ENCODE data around the gene DIP2C.
"Not testable (repeated sequence)": the region's sequence is repeated elsewhere in the genome, so short reads cannot be mapped to it uniquely, and the experiment has no call there.

The DIP2C gene

GRCh38 chr10:427761-428519, 261.5 kb downstream of the DIP2C start:
- no peak for DNase-seq

- not testable (repeated sequence) for DNase-seq
Observed at GRCh38 chr10:425365-425764, 264.1 kb downstream of the DIP2C start.

- not testable (repeated sequence) for DNase-seq
Observed at GRCh38 chr10:424724-425123, 264.7 kb downstream of the DIP2C start.

- no peak for DNase-seq
Observed at GRCh38 chr10:423178-423577, 266.3 kb downstream of the DIP2C start.

- no peak for DNase-seq
Observed at GRCh38 chr10:422675-423074, 266.8 kb downstream of the DIP2C start.

- DNase-seq: no peak
Observed at GRCh38 chr10:422241-422640, 267.2 kb downstream of the DIP2C start.

- DNase-seq: no peak
Observed at GRCh38 chr10:421170-421569, 268.3 kb downstream of the DIP2C start.

- DNase-seq: no peak
Observed at GRCh38 chr10:420154-421121, 269.0 kb downstream of the DIP2C start.

- no peak for DNase-seq
Observed at GRCh38 chr10:418894-419293, 270.6 kb downstream of the DIP2C start.

- no peak for DNase-seq
Observed at GRCh38 chr10:418226-418625, 271.2 kb downstream of the DIP2C start.

GRCh38 chr10:416091-416515, 273.4 kb downstream of the DIP2C start:
- no peak for DNase-seq

GRCh38 chr10:413662-414071, 275.8 kb downstream of the DIP2C start:
- no peak for DNase-seq

- no peak for DNase-seq
Observed at GRCh38 chr10:412109-412508, 277.4 kb downstream of the DIP2C start.

- no peak for DNase-seq
Observed at GRCh38 chr10:411603-412002, 277.9 kb downstream of the DIP2C start.

GRCh38 chr10:409408-410040, 279.9 kb downstream of the DIP2C start:
- DNase-seq: no peak

- no peak for DNase-seq
Observed at GRCh38 chr10:408236-408635, 281.2 kb downstream of the DIP2C start.

GRCh38 chr10:406976-407375, 282.5 kb downstream of the DIP2C start:
- no peak for DNase-seq

- DNase-seq: no peak
Observed at GRCh38 chr10:405648-406047, 283.8 kb downstream of the DIP2C start.

- no peak for DNase-seq
Observed at GRCh38 chr10:404991-405390, 284.5 kb downstream of the DIP2C start.

- DNase-seq: no peak
Observed at GRCh38 chr10:404346-404745, 285.1 kb downstream of the DIP2C start.

GRCh38 chr10:398954-399353, 290.5 kb downstream of the DIP2C start:
- DNase-seq: no peak

GRCh38 chr10:397321-398068, 292.0 kb downstream of the DIP2C start:
- DNase-seq: no peak

Measured in central memory CD4-positive, alpha-beta T cell (primary cell).